Liver (tissue), 9 donors: ENCODE results near the gene COL23A1. TPM values are rescaled to one million over a fixed set of nuclear protein-coding genes. Genes with fewer than 3 reads are reported as not detected.

Experiments used
- DNase-seq: peaks from one replicate; pipeline ENCODE4 v3.0.0-alpha.2; 2017; ENCODE audit warnings: low spot score
- H3K27ac ChIP-seq, 2 donors: one replicate each; pipeline ENCODE4 v1.7.0; 2013; ENCODE audit warnings: inconsistent platforms in 2 of 2, low read length in 2 of 2, control low read depth in 1 of 2, low read depth in 1 of 2, mild to moderate bottlenecking in 1 of 2
- H3K27me3 ChIP-seq, 4 donors: one replicate each; pipeline versions ENCODE4 v1.6.1 to v1.7.0; 2013; ENCODE audit warnings: low read length in 3 of 4, inconsistent platforms in 1 of 4, mild to moderate bottlenecking in 1 of 4, moderate library complexity in 1 of 4; ENCODE audit not compliant: control insufficient read depth in 4 of 4, insufficient read depth in 4 of 4
- H3K36me3 ChIP-seq, 4 donors: one replicate each; pipeline versions ENCODE4 v1.6.1 to v1.7.0; 2013; ENCODE audit warnings: low read length in 3 of 4, mild to moderate bottlenecking in 3 of 4, low read depth in 1 of 4, moderate library complexity in 1 of 4; ENCODE audit not compliant: control insufficient read depth in 4 of 4, insufficient read depth in 3 of 4
- H3K4me1 ChIP-seq, 4 donors: one replicate each; pipeline versions ENCODE4 v1.6.1 to v1.7.0; 2013; ENCODE audit warnings: low read length in 3 of 4, mild to moderate bottlenecking in 3 of 4, moderate library complexity in 1 of 4; ENCODE audit not compliant: control insufficient read depth in 4 of 4, insufficient read depth in 4 of 4
- H3K4me3 ChIP-seq, 3 donors: one replicate each; pipeline versions ENCODE4 v1.6.1 to v1.7.0; 2013; ENCODE audit warnings: low read length in 3 of 3, control low read depth in 1 of 3, low read depth in 1 of 3, mild to moderate bottlenecking in 1 of 3
- H3K9ac ChIP-seq, 2 donors: one replicate each; pipeline ENCODE4 v1.7.0; 2013; ENCODE audit warnings: low read length in 2 of 2, mild to moderate bottlenecking in 2 of 2, moderate library complexity in 2 of 2, control low read depth in 1 of 2, low read depth in 1 of 2
- H3K9me3 ChIP-seq, 4 donors: one replicate each; pipeline versions ENCODE4 v1.6.1 to v1.7.0; 2013; ENCODE audit warnings: low read length in 3 of 4; ENCODE audit not compliant: control insufficient read depth in 4 of 4
- FOXA1 ChIP-seq: IDR thresholded peaks from 2 replicates; pipeline ENCODE4 v1.6.1; 2016; ENCODE audit warnings: antibody characterized with exemption
- FOXA2 ChIP-seq: IDR thresholded peaks from 2 replicates; pipeline ENCODE4 v1.6.1; 2016; ENCODE audit warnings: antibody characterized with exemption
- GABPA ChIP-seq, 2 donors: IDR thresholded peaks in 1 of 2; conservative IDR thresholded peaks in 1 of 2; 2 replicates each; pipeline ENCODE4 v1.6.1; 2016; ENCODE audit warnings: antibody characterized with exemption in 2 of 2, mild to moderate bottlenecking in 1 of 2, moderate library complexity in 1 of 2
- HNF4A ChIP-seq, 2 donors: conservative IDR thresholded peaks; 2 replicates each; pipeline ENCODE4 v1.6.1; 2016; ENCODE audit warnings: antibody characterized with exemption in 2 of 2, mild to moderate bottlenecking in 2 of 2
- HNF4G ChIP-seq: IDR thresholded peaks from 2 replicates; pipeline ENCODE4 v1.6.1; 2016; ENCODE audit warnings: antibody characterized with exemption
- MAX ChIP-seq: IDR thresholded peaks from 2 replicates; pipeline ENCODE4 v1.6.1; 2016; ENCODE audit warnings: antibody characterized with exemption
- NR2F2 ChIP-seq: IDR thresholded peaks from 2 replicates; pipeline ENCODE4 v1.6.1; 2016; ENCODE audit warnings: antibody characterized with exemption
- RAD21 ChIP-seq, 2 donors: IDR thresholded peaks; 2 replicates each; pipeline ENCODE4 v1.6.1; 2016; ENCODE audit warnings: antibody characterized with exemption in 2 of 2, mild to moderate bottlenecking in 2 of 2
- RXRA ChIP-seq, 2 donors: IDR thresholded peaks; 2 replicates each; pipeline ENCODE4 v1.6.1; 2017 to 2018; ENCODE audit warnings: antibody characterized with exemption in 2 of 2, mild to moderate bottlenecking in 1 of 2
- SP1 ChIP-seq: IDR thresholded peaks from 2 replicates; pipeline ENCODE4 v1.6.1; 2018; ENCODE audit warnings: antibody characterized with exemption, mild to moderate bottlenecking
- TAF1 ChIP-seq: conservative IDR thresholded peaks from 2 replicates; pipeline ENCODE4 v1.6.1; 2016; ENCODE audit warnings: antibody characterized with exemption, mild to moderate bottlenecking
- YY1 ChIP-seq: IDR thresholded peaks from 2 replicates; pipeline ENCODE4 v1.6.1; 2016; ENCODE audit warnings: antibody characterized with exemption, mild to moderate bottlenecking
- ZBTB33 ChIP-seq: IDR thresholded peaks from 2 replicates; pipeline ENCODE4 v1.6.1; 2016; ENCODE audit warnings: antibody characterized with exemption
- WGBS: extraction: QIAGEN DNeasy Blood & Tissue Kit; methylation state at CpG from one replicate; pipeline ENCODE4 v1.1.7; 2013; 5-methylcytosine and 5-hydroxymethylcytosine counted together
- polyA plus RNA-seq, 2 donors: library from polyadenylated mRNA; stranded (reverse) in 1 of 2; unstranded in 1 of 2; fragments of 200-250 nt in 1 of 2; fragments of >200 nt in 1 of 2; fragmentation: Nextera tagmentation in 1 of 2; extraction: Ambion mirVana in 1 of 2; gene quantifications; one replicate each; pipeline versions ENCODE4 v1.2.1 to v1.2.3, GENCODE V29; 2013 to 2015
- total RNA-seq, 2 donors: library from RNA; depleted of rRNA; stranded (reverse); fragments of >200 nt; gene quantifications; one replicate each; pipeline ENCODE4 v1.2.3, GENCODE V29; 2014
- TF ChIP-seq, protein P1 (sequence below): IDR thresholded peaks from 2 replicates; pipeline ENCODE4 v1.6.1; 2016; ENCODE audit warnings: antibody characterized with exemption, mild to moderate bottlenecking
- TF ChIP-seq, protein P2 (sequence below): IDR thresholded peaks from 2 replicates; pipeline ENCODE4 v1.6.1; 2016; ENCODE audit warnings: antibody characterized with exemption
- TF ChIP-seq, protein P3 (sequence below): fragments of 150-350 bp; IDR thresholded peaks from 2 replicates; pipeline ENCODE4 v1.5.1; 2017; ENCODE audit warnings: improper control_type of control experiment, low read depth, low read length; ENCODE audit not compliant: missing input control
- donor health status: healthy.
- donor health status: healthy.
- donor health status: healthy.
- donor health status: healthy.
- donor health status: healthy.

COL23A1 gene
- total and polyA plus RNA-seq, 4 donors = 0.08 to 1.4 (median 0.27) TPM

DNA sequence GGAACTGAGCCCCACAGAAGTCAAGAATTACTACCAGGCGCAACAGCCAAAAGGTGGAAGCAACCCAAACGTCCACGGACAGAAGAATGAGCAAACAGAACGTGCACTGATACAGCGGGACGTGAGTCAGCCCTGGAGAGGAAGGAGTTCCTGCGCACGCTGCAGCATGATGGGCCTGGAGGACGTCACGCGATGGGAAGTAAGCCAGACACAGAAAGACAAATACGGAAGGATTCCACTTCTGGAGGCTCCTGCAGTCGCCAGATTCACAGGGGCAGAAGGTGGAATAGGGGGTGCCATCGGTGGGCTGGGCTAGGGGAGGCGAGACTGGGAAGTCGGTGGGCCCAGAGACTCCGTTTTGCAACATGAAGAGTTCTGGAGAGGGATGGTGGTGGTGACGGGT, 277.3 kb downstream of the COL23A1 start (continued):
- TF ChIP-seq YY1 (no peak), ZBTB33 (no peak)

GRCh38 chr5:178310130-178310865, 279.9 kb downstream of the COL23A1 start:
- no peak for DNase-seq
- Histone ChIP-seq H3K27me3 (no peaks in the 10 kb centered on the region), H3K9ac (no peak overlapping the region), H3K4me3 (no peak overlapping the region), H3K9me3 (no peaks in the 10 kb centered on the region), H3K36me3 (no peaks in the 10 kb centered on the region), H3K4me1 (no peaks in the 10 kb centered on the region), H3K27ac (no peak overlapping the region)
- TF ChIP-seq, protein P1, sequence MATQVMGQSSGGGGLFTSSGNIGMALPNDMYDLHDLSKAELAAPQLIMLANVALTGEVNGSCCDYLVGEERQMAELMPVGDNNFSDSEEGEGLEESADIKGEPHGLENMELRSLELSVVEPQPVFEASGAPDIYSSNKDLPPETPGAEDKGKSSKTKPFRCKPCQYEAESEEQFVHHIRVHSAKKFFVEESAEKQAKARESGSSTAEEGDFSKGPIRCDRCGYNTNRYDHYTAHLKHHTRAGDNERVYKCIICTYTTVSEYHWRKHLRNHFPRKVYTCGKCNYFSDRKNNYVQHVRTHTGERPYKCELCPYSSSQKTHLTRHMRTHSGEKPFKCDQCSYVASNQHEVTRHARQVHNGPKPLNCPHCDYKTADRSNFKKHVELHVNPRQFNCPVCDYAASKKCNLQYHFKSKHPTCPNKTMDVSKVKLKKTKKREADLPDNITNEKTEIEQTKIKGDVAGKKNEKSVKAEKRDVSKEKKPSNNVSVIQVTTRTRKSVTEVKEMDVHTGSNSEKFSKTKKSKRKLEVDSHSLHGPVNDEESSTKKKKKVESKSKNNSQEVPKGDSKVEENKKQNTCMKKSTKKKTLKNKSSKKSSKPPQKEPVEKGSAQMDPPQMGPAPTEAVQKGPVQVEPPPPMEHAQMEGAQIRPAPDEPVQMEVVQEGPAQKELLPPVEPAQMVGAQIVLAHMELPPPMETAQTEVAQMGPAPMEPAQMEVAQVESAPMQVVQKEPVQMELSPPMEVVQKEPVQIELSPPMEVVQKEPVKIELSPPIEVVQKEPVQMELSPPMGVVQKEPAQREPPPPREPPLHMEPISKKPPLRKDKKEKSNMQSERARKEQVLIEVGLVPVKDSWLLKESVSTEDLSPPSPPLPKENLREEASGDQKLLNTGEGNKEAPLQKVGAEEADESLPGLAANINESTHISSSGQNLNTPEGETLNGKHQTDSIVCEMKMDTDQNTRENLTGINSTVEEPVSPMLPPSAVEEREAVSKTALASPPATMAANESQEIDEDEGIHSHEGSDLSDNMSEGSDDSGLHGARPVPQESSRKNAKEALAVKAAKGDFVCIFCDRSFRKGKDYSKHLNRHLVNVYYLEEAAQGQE = no peak
- TF ChIP-seq, protein P2, sequence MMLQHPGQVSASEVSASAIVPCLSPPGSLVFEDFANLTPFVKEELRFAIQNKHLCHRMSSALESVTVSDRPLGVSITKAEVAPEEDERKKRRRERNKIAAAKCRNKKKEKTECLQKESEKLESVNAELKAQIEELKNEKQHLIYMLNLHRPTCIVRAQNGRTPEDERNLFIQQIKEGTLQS = no peak
- no peak for TF ChIP-seq ZBTB33
- TF ChIP-seq RXRA (IDR thresholded peaks at IDR 0.05) = no peak
- TF ChIP-seq FOXA1 = no peak
- no peak for TF ChIP-seq RAD21 (IDR thresholded peaks at IDR 0.05)
- no peak for TF ChIP-seq MAX
- TF ChIP-seq, protein P3, sequence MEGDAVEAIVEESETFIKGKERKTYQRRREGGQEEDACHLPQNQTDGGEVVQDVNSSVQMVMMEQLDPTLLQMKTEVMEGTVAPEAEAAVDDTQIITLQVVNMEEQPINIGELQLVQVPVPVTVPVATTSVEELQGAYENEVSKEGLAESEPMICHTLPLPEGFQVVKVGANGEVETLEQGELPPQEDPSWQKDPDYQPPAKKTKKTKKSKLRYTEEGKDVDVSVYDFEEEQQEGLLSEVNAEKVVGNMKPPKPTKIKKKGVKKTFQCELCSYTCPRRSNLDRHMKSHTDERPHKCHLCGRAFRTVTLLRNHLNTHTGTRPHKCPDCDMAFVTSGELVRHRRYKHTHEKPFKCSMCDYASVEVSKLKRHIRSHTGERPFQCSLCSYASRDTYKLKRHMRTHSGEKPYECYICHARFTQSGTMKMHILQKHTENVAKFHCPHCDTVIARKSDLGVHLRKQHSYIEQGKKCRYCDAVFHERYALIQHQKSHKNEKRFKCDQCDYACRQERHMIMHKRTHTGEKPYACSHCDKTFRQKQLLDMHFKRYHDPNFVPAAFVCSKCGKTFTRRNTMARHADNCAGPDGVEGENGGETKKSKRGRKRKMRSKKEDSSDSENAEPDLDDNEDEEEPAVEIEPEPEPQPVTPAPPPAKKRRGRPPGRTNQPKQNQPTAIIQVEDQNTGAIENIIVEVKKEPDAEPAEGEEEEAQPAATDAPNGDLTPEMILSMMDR = no peak
- TF ChIP-seq HNF4G = no peak
- no peak for TF ChIP-seq SP1
- no peak for TF ChIP-seq FOXA2
- no peak for TF ChIP-seq TAF1
- TF ChIP-seq HNF4A (conservative IDR thresholded peaks at IDR 0.05) = no peak
- TF ChIP-seq GABPA (IDR thresholded peaks at IDR 0.05 in 1 of 2, conservative IDR thresholded peaks at IDR 0.05 in 1 of 2) = no peak
- no peak for TF ChIP-seq YY1
- no peak for TF ChIP-seq NR2F2
- 96% methylated on average over 17 of the region's 17 CpGs for WGBS
